SU-DHL-6 (cell line): ENCODE measurements around the gene RORB.

Source experiments
- EZH2phosphoT487 ChIP-seq: fragments of 200-600 bp; sonication (generic), shearing (Covaris generic); conservative IDR thresholded peaks from 2 replicates; pipeline ENCODE4 v1.6.1; 2018; ENCODE audit warnings: mild to moderate bottlenecking, antibody characterized with exemption, low read length, moderate library complexity, mixed read lengths
- TF ChIP-seq, protein P1 (sequence below): fragments of 200-600 bp; sonication (generic); IDR thresholded peaks from one replicate; pipeline ENCODE4 v1.5.1; 2017; ENCODE audit warnings: antibody characterized with exemption, mild to moderate bottlenecking, low read length, moderate library complexity; ENCODE audit not compliant: insufficient read depth, poor library complexity, severe bottlenecking

DNA sequence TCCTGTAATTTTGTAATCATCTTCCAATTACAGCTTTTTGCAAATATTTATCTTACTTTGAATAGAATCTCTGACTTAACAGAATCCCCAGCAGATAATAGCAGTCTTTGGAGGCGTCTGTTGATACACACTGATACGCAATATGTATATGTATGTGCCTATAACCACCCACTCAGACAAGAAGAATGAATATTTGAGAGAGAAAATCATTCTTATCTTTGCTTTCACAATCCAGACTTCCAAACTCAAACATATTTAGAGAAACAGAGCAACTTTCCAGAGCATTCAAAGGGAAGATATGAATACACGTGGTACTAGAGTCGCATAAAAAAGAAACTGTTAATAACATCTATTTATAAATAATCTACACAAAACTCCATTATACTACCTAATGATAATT, 6.1 kb downstream of the RORB start:
- TF ChIP-seq, protein P1, sequence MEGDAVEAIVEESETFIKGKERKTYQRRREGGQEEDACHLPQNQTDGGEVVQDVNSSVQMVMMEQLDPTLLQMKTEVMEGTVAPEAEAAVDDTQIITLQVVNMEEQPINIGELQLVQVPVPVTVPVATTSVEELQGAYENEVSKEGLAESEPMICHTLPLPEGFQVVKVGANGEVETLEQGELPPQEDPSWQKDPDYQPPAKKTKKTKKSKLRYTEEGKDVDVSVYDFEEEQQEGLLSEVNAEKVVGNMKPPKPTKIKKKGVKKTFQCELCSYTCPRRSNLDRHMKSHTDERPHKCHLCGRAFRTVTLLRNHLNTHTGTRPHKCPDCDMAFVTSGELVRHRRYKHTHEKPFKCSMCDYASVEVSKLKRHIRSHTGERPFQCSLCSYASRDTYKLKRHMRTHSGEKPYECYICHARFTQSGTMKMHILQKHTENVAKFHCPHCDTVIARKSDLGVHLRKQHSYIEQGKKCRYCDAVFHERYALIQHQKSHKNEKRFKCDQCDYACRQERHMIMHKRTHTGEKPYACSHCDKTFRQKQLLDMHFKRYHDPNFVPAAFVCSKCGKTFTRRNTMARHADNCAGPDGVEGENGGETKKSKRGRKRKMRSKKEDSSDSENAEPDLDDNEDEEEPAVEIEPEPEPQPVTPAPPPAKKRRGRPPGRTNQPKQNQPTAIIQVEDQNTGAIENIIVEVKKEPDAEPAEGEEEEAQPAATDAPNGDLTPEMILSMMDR = no peak
- TF ChIP-seq EZH2phosphoT487 = no peak
